Measurements from ENCODE around the gene MYO7B.

MYO7B gene

GRCh38 chr2:127535422-127535901, at the start of gene MYO7B:
Gene MYO7B (plus strand): TSS chr2:127535683. CDS start chr2:127559723, 24,040 bp downstream.
- DNase-seq (ENCODE audit: low read depth in 2 of 2), result no peak

DNA sequence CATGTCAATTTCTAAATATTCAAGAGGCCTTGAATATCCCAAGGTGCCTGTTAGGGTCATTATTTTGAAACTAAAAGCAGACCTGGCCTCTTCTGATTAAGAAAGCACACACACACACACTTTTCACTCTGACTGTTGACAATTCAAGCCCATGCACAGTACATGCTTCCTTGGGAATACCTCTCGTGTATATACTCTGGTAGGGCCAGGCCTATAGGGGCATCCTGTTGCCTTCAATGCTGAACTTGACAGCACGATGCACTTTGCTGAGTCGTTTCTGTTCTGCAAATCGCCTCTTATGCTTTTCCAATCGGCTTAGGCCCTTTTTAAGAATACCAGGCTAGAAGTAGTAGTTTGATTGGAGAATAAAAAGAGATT, 49.8 kb upstream of the MYO7B start:
- no peak for DNase-seq (ENCODE audit: low read depth in 2 of 2)

DNA sequence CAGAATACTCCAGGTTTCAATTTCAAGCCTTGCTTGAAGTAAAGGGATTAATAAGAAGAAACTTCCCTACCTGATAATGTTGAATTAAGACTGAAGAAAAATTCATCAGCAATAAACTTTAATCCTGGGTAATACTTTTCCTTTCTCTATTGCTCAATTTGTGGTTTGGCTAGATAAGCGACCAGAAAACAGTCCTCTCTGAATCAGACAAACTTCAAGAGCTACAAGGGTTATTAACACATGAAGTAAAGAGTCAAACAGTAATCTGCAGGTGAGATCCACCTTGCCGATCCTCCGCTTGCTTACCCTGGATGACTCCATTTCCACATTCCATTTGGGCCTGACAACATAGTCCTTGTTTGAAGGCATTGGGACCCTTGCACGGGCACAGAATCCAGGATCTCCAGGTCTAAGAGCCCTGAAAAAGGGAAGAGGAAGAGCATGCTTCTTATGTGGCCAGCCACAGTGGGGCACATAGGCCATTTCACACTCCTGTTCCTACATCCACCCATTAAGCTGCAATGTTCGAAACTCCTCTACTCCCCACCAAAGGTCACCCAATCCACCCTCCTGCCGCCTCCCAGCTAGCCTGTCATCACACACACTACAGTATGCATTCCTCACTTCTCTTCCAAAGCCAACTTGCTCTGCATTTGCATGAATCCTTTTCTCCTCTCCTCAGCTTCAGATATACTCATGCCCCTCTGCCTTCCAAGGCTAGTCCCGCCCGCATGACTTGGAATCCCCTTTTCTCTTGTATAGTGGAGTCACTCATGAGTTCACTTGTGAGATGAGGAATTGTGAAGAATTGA, 49.0 kb upstream of the MYO7B start:
- DNase-seq (ENCODE audit: low read depth in 2 of 2), result no peak

GRCh38 chr2:127490283-127490682, 45.2 kb upstream of the MYO7B start:
- no peak for DNase-seq (ENCODE audit: low read depth in 2 of 2)

DNA sequence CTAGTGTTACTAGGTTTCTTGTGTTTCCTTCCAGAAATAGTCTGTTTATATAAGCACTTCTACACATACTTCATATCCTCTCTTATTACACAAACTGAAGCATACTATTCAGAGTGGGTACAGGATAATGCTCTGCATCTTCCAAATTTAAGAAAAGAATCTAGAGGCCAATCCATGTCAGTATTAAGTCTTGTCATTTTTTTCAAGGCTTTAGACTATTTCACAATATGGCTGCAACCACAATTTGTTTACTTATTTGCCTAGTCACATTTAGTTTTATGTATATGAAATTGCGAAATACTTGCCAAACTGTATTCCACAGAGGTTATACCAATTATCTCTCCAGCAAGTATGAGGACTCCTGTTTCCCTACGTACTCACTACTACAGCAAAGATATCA, 37.1 kb upstream of the MYO7B start:
- DNase-seq (ENCODE audit: low read depth in 2 of 2), result no peak

- no peak for DNase-seq (ENCODE audit: low read depth in 2 of 2)
Observed at GRCh38 chr2:127503491-127503890, 32.0 kb upstream of the MYO7B start.

GRCh38 chr2:127504552-127505430, 30.7 kb upstream of the MYO7B start:
- no peak for DNase-seq (ENCODE audit: low read depth in 2 of 2)

DNA sequence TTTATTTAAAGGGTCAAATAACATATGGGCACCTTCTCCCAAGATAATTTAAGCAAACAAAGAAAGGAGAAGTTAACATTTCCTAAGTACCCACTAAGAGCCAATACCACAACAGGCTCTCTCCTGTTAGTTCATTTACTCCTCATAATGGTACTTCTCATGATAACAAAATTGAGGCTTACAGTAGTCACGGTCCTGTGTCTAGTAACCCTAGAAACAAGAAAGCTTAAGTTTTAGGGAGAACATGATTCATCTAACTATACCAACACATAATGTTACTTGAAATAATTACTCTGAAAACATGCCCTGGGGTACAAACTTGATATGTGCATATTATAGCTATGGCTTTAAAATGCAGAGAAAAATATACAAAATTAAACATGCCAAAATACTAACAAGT, 29.0 kb upstream of the MYO7B start:
- DNase-seq (ENCODE audit: low read depth in 2 of 2), result no peak

DNA sequence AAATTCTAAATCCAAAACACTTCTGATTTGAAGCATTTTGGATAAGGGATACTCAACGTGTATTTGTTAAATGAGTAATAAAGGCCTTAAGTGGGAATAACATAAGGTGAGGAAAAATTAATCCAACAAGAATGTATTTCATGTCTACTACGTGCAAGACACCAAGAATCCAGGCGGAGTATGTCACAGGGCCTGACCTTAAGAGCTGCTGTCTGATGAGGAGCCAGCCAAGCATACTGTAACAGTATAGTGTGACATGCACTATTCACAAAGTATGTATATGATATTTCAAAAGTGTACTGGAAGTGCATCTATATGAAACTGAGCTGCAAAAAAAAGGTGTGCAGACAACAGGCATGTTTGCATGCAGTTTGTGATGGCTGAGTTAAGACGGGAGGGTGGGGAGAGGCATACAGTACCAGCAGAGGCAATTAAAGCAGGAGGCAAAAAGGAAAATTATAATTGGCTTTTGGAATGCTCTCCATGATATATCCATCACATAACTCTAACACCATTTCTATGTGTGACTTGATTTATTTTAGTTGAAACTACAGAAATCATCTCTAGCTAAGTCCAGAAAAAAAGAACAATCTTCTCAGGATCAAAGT, 27.4 kb upstream of the MYO7B start:
- DNase-seq (ENCODE audit: low read depth in 2 of 2), result no peak

GRCh38 chr2:127508631-127509034, 26.9 kb upstream of the MYO7B start:
- DNase-seq (ENCODE audit: low read depth in 2 of 2), result no peak

GRCh38 chr2:127510073-127510472, 25.4 kb upstream of the MYO7B start:
- no peak for DNase-seq (ENCODE audit: low read depth in 2 of 2)

DNA sequence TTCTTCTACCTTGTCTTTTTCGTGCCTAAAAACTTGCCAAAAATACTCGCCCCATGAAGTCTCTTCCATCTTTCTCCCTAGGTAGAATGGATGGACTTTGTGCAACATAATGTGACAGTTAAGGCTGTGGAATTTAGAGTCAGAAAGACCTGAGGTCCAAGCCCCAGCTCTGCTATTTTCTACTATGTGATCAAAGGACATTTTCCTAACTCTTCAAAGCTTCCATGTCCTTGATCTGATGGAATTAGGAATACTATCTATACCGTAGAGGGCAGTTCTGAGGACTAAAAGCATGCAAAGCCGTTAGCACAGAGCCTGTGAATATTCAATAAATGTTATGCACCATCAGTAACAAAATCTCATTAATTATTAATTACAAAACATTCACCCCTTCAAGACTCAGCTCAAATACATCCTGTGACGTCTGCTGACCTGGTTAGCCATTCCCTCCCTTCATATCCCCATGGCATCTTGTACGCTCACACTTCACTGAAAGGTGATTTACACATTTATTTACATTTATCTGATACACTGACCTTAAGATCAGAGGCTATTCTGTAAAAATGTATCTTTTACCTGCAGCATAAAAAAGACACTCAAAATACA, 24.3 kb upstream of the MYO7B start:
- no peak for DNase-seq (ENCODE audit: low read depth in 2 of 2)

GRCh38 chr2:127511917-127512316, 23.6 kb upstream of the MYO7B start:
- no peak for DNase-seq (ENCODE audit: low read depth in 2 of 2)

DNA sequence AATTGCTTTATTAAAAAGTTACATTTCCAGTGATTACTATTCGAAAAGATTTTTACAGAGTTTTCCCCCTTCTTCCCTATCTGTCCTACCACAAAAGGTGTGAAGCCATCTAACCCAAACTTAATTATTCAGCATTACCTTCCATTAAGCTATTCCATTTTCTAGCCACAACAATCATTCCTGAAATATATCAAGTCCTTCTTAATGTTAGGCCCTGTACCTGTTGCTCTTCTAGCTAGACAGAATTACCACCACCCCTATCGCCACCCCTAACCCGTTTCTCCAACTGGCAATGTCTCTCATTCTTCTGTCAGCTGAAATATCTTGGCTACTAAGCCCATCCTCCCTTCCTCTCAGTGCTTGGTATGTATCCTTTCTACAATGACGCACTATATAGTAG, 23.1 kb upstream of the MYO7B start:
- no peak for DNase-seq (ENCODE audit: low read depth in 2 of 2)

GRCh38 chr2:127514076-127514475, 21.4 kb upstream of the MYO7B start:
- no peak for DNase-seq (ENCODE audit: low read depth in 2 of 2)

DNA sequence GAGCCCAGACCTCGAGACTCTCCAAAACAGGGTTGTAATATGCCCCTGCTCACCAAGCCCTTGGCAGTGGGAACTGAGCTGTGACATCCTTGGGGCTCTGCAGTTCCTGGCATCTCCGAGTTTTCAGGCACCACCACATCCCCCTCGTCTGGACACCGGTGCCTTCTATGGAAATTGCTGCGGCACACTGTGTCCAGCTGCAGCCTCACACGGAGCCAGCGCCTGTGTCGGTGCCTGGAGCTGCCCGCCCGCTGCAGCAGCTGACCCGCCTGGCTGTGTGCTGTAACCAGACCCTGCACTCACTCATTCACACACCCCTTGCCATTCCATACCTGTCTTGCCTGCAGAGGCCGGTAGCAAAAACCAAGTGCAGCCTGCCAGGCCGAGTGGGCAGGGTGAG, 21.0 kb upstream of the MYO7B start:
- DNase-seq (ENCODE audit: low read depth in 2 of 2), result no peak

DNA sequence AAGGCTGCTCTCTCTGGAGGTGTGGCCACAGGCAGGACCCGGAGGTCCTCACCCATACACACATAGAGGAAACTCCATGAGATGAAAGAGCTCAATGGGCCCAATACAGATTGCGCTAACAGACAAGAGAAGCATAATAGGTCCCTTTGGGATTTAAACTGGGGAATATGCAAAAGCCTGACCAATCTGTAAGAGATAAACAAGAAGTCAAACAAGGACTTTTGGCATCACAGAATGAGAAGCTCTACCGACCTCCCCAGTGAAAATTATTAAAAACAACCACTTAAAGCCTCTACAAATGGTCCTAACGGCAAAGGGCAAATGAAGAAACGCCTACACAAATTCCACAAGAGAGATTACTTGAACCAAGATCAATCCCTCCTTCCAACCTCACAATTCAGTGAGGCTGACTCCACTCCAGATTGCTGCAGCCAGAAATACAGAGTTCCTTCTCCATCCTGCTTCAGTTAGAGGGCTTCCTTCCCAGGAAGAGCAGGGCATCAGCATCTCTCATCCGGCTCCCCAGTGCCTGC, 20.0 kb upstream of the MYO7B start:
- DNase-seq (ENCODE audit: low read depth in 2 of 2), result no peak

DNA sequence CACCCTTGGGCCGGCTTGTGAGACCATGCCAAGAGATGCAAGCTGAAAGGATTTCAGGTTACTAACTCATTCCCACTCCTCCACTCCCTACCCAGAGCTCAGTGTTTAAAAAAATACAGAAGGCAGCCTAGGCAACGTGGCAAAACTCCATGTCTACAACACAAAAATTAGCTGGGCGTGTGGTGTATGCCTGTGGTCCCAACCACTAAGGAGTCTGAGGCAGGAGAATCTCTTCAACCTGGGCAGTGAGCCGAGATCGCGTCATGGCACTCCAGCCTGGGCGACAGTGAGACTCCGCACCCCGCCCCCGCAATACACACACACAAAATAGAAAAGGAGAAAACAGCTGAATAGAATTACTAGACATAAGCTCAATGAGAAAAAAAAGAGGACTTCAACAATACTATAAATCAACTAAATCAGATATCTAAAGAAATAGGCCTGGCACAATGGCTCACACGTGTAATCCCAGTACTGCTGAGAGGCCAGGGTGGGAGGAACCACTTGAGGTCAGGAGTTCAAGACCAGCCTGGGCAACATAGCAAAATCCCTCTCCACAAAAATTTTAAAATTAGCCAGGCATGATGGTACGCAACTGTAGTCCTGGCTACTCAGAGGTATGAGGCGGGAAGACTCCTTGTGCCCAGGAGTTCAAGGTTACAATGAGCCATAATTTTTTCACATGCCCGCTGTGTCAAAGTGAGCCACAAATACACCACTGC, 19.3 kb upstream of the MYO7B start:
- no peak for DNase-seq (ENCODE audit: low read depth in 2 of 2)

DNA sequence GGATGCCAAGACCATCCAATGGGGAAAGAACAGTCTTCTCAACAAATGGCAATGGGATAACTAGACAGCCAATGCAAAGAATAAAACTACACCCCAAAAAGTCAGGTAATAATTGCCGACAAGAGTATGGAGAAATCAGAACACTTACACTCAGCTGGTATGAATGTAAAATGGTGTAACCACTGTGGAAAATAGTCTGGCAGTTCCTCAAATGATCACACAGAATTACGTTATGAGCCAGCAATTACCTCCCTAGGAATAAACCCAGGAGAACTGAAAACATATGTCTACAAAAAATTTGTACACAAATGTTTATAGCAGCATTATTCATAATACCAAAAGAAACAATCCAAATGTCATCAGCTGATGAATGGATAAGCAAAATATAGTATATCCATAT, 18.0 kb upstream of the MYO7B start:
- DNase-seq (ENCODE audit: low read depth in 2 of 2), result no peak

GRCh38 chr2:127520424-127520823, 15.1 kb upstream of the MYO7B start:
- no peak for DNase-seq (ENCODE audit: low read depth in 2 of 2)

All from activated CD8-positive, alpha-beta memory T cell treated with anti-CD3 and anti-CD28 coated beads for 4 hours (primary cell).